HepG2 (cell line): ENCODE results near the gene YPEL4. TPM values are rescaled to one million over a fixed set of nuclear protein-coding genes. Genes with fewer than 3 reads are reported as not detected.
A peak's percentile ranks its signal among the peaks of the same experiment; 100 is the strongest.

Experiments used
- CAMTA2 ChIP-seq: sonication (generic); formaldehyde crosslinking; IDR thresholded peaks from 2 replicates; pipeline ENCODE4 v1.4.0; 2020; ENCODE audit warnings: mild to moderate bottlenecking, missing genetic modification reagents, borderline replicate concordance
- CBX2 ChIP-seq, 2 experiments: fragments of 200-600 bp in 1 of 2; sonication (generic); formaldehyde crosslinking in 1 of 2; IDR thresholded peaks; 2 replicates each; pipeline versions ENCODE4 v1.7.0 to v1.8.1; 2018 to 2022; ENCODE audit warnings: low read depth in 2 of 2, low read length in 1 of 2, mild to moderate bottlenecking in 1 of 2, missing genetic modification reagents in 1 of 2
- FLYWCH1 ChIP-seq: sonication (generic); formaldehyde crosslinking; IDR thresholded peaks from 2 replicates; pipeline ENCODE4 v1.8.1; 2023; ENCODE audit warnings: mild to moderate bottlenecking, missing genetic modification reagents
- FOXP4 ChIP-seq: sonication (generic); formaldehyde crosslinking; IDR thresholded peaks from 2 replicates; pipeline ENCODE4 v1.4.0; 2020; ENCODE audit warnings: missing genetic modification reagents
- HHEX ChIP-seq: IDR thresholded peaks from 2 replicates; pipeline ENCODE4 v1.6.1; 2016; ENCODE audit warnings: control low read depth
- KAT7 ChIP-seq: IDR thresholded peaks from 2 replicates; pipeline ENCODE4 v1.6.1; 2018; ENCODE audit warnings: borderline replicate concordance, missing compliant biosample characterization
- KDM2A ChIP-seq: sonication (generic); formaldehyde crosslinking; IDR thresholded peaks from 2 replicates; pipeline ENCODE4 v1.4.0; 2020; ENCODE audit warnings: low read depth, missing genetic modification reagents, borderline replicate concordance
- MYC ChIP-seq: sonication (generic); formaldehyde crosslinking; IDR thresholded peaks from 2 replicates; pipeline ENCODE4 v1.9.0; 2021; ENCODE audit warnings: missing genetic modification reagents, borderline replicate concordance
- RBM22 ChIP-seq: fragments of 200-400 bp; formaldehyde crosslinking; optimal IDR thresholded peaks from 2 replicates; pipeline ENCODE3; 2017; ENCODE audit warnings: mild to moderate bottlenecking, low read length, moderate library complexity
- SCMH1 ChIP-seq: sonication (generic); formaldehyde crosslinking; IDR thresholded peaks from 2 replicates; pipeline ENCODE4 v1.9.0; 2021; ENCODE audit warnings: missing genetic modification reagents, mild to moderate bottlenecking, borderline replicate concordance
- TCF7L2 ChIP-seq: IDR thresholded peaks from 2 replicates; pipeline ENCODE4 v1.6.1; 2011; ENCODE audit warnings: mild to moderate bottlenecking, low read depth, low read length, moderate library complexity
- TRAFD1 ChIP-seq: sonication (generic); formaldehyde crosslinking; IDR thresholded peaks from 2 replicates; pipeline ENCODE4 v1.5.1; 2020; ENCODE audit warnings: missing genetic modification reagents, mild to moderate bottlenecking, borderline replicate concordance
- ZBTB10 ChIP-seq: sonication (generic); formaldehyde crosslinking; IDR thresholded peaks from 2 replicates; pipeline ENCODE4 v1.4.0; 2020; ENCODE audit warnings: missing genetic modification reagents, borderline replicate concordance
- ZNF552 ChIP-seq: sonication (generic); formaldehyde crosslinking; IDR thresholded peaks from 2 replicates; pipeline ENCODE4 v1.9.0; 2022; ENCODE audit warnings: missing genetic modification reagents, mild to moderate bottlenecking, borderline replicate concordance
- ZNF609 ChIP-seq: sonication (generic); formaldehyde crosslinking; IDR thresholded peaks from 2 replicates; pipeline ENCODE4 v1.4.0; 2020; ENCODE audit warnings: mild to moderate bottlenecking, missing genetic modification reagents, borderline replicate concordance
- ZNF749 ChIP-seq: sonication (generic); formaldehyde crosslinking; IDR thresholded peaks from 2 replicates; pipeline ENCODE4 v1.8.0; 2022; ENCODE audit warnings: mild to moderate bottlenecking, missing genetic modification reagents, moderate library complexity, borderline replicate concordance
- polyA plus RNA-seq, 8 experiments: library from polyadenylated mRNA; depleted of rRNA in 3 of 8; stranded (reverse) in 7 of 8; unstranded in 1 of 8; fragments of >200 nt; fragmentation: Illumina TruSeq in 4 of 8; extraction: Trizol in 4 of 8; gene quantifications; 2 replicates each; pipeline versions ENCODE4 v1.2.1 to v1.2.3, GENCODE V29; 2011 to 2016; ENCODE audit warnings: low read depth in 4 of 8, missing spikeins in 1 of 8, mixed read lengths in 1 of 8; ENCODE audit not compliant: insufficient read depth in 1 of 8
- total RNA-seq, 5 experiments: library from RNA; depleted of rRNA; stranded (reverse); fragments of >200 nt; fragmentation: Illumina TruSeq; extraction: Trizol; gene quantifications; 2 replicates each; pipeline ENCODE4 v1.2.3, GENCODE V29; 2016; ENCODE audit warnings: low read depth in 1 of 5

The YPEL4 gene
- total and polyA plus RNA-seq, 2 of the 13 experiments (the other 11 are each of a cell fraction or from before 2014, with no cell fraction given), result 0.04 TPM; not detected in 1

GRCh38 chr11:57657194-57658022, 7.7 kb upstream of the YPEL4 start, which contains the start of gene CLP1 (continued):
- TF ChIP-seq FOXP4 (CRISPR knock-in tag) (peak; percentile 91), TRAFD1 (CRISPR knock-in tag) (no peak; the same call in 1 of the 2 replicates), ZNF609 (peak; percentile 63; the same call in 1 of the 2 replicates), ZNF552 (0 out of 2 replicates have a peak, but pooled peaks have one; percentile 35), ZBTB10 (CRISPR knock-in tag) (no peak), TCF7L2 (no peak), HHEX (CRISPR knock-in tag) (no peak), MYC (CRISPR knock-in tag) (peak; percentile 98), ZNF749 (CRISPR knock-in tag) (no peak), CBX2 (IDR thresholded peaks at IDR 0.05; ENCODE audit: low read depth, low read length) (no peak), CBX2 (CRISPR knock-in tag; IDR thresholded peaks at IDR 0.05; ENCODE audit: low read depth) (no peak), FLYWCH1 (CRISPR knock-in tag) (no peak), RBM22 (no peak), KDM2A (peak; percentile 75), SCMH1 (CRISPR knock-in tag) (no peak), KAT7 (CRISPR knock-in tag) (no peak), CAMTA2 (0 out of 2 replicates have a peak, but pooled peaks have one; percentile 69)
